Ovary (tissue), 9 donors: Measurements from ENCODE around the gene CCDC7. TPM values are rescaled to one million over a fixed set of nuclear protein-coding genes. Genes with fewer than 3 reads are reported as not detected.
A peak's percentile ranks its signal among the peaks of the same experiment; 100 is the strongest.

Experiments used
- DNase-seq, 5 donors: peaks; one replicate each; pipeline ENCODE4 v3.0.0-alpha.2; 2019 to 2020
- H3K27ac ChIP-seq, 2 donors: fragments of 200-600 bp; one replicate each; pipeline versions ENCODE4 v1.5.1 to v1.8.0; 2019 to 2022
- H3K27me3 ChIP-seq: fragments of 200-600 bp; one replicate; pipeline ENCODE4 v1.8.0; 2022
- H3K36me3 ChIP-seq: fragments of 200-600 bp; sonication (generic); one replicate; pipeline ENCODE4 v1.5.1; 2019
- H3K4me1 ChIP-seq: one replicate; pipeline ENCODE4 v1.8.1; 2013; ENCODE audit warnings: mild to moderate bottlenecking, moderate library complexity; ENCODE audit not compliant: insufficient read depth
- H3K4me3 ChIP-seq: fragments of 200-600 bp; sonication (generic); one replicate; pipeline ENCODE4 v1.5.1; 2017
- H3K9me3 ChIP-seq, 2 donors: fragments of 200-600 bp in 1 of 2; sonication (generic) in 1 of 2; one replicate each; pipeline versions ENCODE4 v1.5.1 to v1.8.1; 2013 to 2019; ENCODE audit warnings: mild to moderate bottlenecking in 1 of 2, moderate library complexity in 1 of 2
- EP300 ChIP-seq: sonication (generic); formaldehyde crosslinking; IDR thresholded peaks from one replicate; pipeline ENCODE4 v1.6.1; 2017; ENCODE audit warnings: antibody characterized with exemption
- POLR2A ChIP-seq: fragments of 450-650 bp; IDR thresholded peaks from one replicate; pipeline ENCODE4 v1.6.1; 2017; ENCODE audit warnings: antibody characterized with exemption, mild to moderate bottlenecking, moderate library complexity
- WGBS, 3 donors: extraction: QIAGEN DNeasy Blood & Tissue Kit in 1 of 3; methylation state at CpG; one replicate each; pipeline versions ENCODE4 v1.1.5 to v1.1.7; 2013 to 2017; 5-methylcytosine and 5-hydroxymethylcytosine counted together
- intact Hi-C, 4 donors: fragments of 100-400 bp; cut with DNase I; formaldehyde crosslinking; loops; one replicate each; pipeline versions ENCODE4 v1.11.0 to v1.15.1; 2022 to 2023
- polyA plus RNA-seq, 2 donors: library from polyadenylated mRNA; stranded (reverse); fragments of 200-250 nt in 1 of 2; fragments of 350-450 nt in 1 of 2; fragmentation: Illumina TruSeq in 1 of 2; extraction: RNeasy Lipid Tissue Mini Kit (QIAGEN cat#74804) in 1 of 2; gene quantifications; one replicate each; pipeline ENCODE4 v1.2.3, GENCODE V29; 2013 to 2014
- total RNA-seq, 7 donors: library from RNA; depleted of rRNA in 2 of 7; stranded (reverse); fragments of >200 nt in 2 of 7; fragmentation: NEBNext Ultra II Directional in 3 of 7; extraction: Animal tissue kit (Norgen Biotek cat#: 25700) in 3 of 7; gene quantifications; one replicate each; pipeline versions ENCODE4 v1.1.0 to v1.2.4, GENCODE V29; 2016 to 2023
- TF ChIP-seq, protein P1 (sequence below), 3 donors: fragments of 450-650 bp in 2 of 3; fragments of 200-600 bp in 1 of 3; IDR thresholded peaks; one replicate each; pipeline versions ENCODE4 v1.5.1 to v1.8.0; 2016 to 2022; ENCODE audit warnings: antibody characterized with exemption in 3 of 3, mild to moderate bottlenecking in 1 of 3
- donor health status: DM: no; HTN: no; CAD: no; lungs with moderate emphysema.
- donor health status: DM: no; HTN: no; CAD: no.
- donor health status: Bipolar disorder and iron deficiency.
- donor health status: DM: yes; HTN: yes; CAD: no.
- donor health status: DM: no; HTN: no; CAD: no.
- donor health status: DM: yes; HTN: yes; CAD: no.

The CCDC7 gene
- total and polyA plus RNA-seq, 9 donors, result 1.2 to 83.4 (median 47.2) TPM

DNA sequence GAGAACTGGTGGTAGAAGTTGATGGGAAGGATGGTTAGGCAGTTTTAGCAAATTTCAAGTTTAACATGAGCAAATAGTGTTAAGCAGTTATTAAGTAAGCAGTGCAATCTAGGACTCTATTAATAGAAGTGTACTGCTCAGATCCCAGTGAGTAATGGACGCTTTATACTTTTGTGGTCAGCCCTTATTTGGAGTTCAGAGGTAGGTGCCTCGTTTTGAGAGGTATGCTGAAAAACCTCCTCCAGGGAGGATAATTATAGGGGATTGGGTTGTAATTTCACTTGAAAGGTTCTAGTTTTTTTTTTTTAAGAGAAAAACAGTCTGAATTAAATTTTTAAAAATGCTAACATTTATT is 33.5 kb upstream of the CCDC7 start:
- Histone ChIP-seq H3K4me1 (no peaks in the 10 kb centered on the region), H3K27me3 (no peaks in the 10 kb centered on the region), H3K9me3 (no peaks in the 10 kb centered on the region), H3K27ac (no peak overlapping the region), H3K36me3 (no peaks in the 10 kb centered on the region), H3K4me3 (no peak overlapping the region)
- WGBS, 3 donors, result 13 to 38% (median 31%) methylated on average over 2 of the region's 2 CpGs
- TF ChIP-seq EP300 (no peak), POLR2A (no peak)
- TF ChIP-seq, protein P1, sequence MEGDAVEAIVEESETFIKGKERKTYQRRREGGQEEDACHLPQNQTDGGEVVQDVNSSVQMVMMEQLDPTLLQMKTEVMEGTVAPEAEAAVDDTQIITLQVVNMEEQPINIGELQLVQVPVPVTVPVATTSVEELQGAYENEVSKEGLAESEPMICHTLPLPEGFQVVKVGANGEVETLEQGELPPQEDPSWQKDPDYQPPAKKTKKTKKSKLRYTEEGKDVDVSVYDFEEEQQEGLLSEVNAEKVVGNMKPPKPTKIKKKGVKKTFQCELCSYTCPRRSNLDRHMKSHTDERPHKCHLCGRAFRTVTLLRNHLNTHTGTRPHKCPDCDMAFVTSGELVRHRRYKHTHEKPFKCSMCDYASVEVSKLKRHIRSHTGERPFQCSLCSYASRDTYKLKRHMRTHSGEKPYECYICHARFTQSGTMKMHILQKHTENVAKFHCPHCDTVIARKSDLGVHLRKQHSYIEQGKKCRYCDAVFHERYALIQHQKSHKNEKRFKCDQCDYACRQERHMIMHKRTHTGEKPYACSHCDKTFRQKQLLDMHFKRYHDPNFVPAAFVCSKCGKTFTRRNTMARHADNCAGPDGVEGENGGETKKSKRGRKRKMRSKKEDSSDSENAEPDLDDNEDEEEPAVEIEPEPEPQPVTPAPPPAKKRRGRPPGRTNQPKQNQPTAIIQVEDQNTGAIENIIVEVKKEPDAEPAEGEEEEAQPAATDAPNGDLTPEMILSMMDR (IDR thresholded peaks at IDR 0.05), result no peak
- intact Hi-C loops, result no loop called here
- DNase-seq, result no peak

DNA sequence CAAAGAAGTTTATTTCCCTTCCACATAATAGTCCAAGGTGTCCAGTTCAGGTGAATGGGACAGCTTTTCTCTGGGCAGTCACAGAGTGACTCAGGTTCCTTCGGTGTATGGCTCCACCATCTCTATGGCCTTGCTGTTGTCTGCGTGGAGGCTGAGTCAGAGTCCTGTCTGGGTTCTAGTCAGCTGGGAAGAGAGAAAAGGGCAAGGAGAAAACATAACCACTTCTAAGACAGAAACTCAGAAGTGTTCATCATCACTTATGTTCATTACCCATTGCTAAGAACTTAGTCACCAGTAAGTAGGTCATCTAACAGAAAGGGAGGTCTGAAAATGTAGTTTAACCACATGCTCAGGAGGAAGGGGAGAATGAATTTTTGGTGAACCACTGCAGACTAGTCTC is 32.4 kb upstream of the CCDC7 start:
- H3K36me3 ChIP-seq, result no peaks in the 10 kb centered on the region
- intact Hi-C loops, result no loop called here
- H3K27me3 ChIP-seq, result no peaks in the 10 kb centered on the region
- 40 to 72% (median 43%) methylated on average over 2 of the region's 2 CpGs for WGBS, 3 donors
- H3K4me3 ChIP-seq, result no peak overlapping the region
- TF ChIP-seq, protein P1 (IDR thresholded peaks at IDR 0.05), result no peak
- TF ChIP-seq EP300, result no peak
- no peak for TF ChIP-seq POLR2A
- H3K9me3 ChIP-seq, result no peaks in the 10 kb centered on the region
- no peak for DNase-seq
- peaks cover under 1% of the 10 kb centered on the region for H3K4me1 ChIP-seq
- H3K27ac ChIP-seq, result no peak overlapping the region

DNA sequence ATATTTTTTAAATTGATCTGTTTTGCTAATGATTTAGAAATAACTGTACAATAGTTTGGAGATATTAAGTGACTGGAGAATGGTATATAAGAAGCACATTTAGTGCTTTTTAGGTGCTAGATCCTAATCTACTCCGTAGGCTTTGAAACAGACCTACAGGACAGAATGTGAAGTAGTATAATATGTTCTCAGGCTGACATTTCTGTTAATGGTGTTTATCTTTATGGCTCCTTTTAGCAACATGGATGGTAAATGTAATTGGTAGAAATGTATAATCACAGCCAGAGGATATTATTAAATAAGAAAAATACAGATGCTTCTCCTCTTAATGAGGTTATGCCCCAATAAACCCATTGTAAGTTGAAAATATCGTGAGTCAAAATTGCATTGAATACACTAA is 30.6 kb upstream of the CCDC7 start:
- intact Hi-C loops, result no loop called here
- no peak for DNase-seq
- 94 to 98% (median 96%) methylated on average over 2 of the region's 2 CpGs for WGBS, 3 donors
- Histone ChIP-seq H3K4me1 (peaks cover 2% of the 10 kb centered on the region), H3K27me3 (no peaks in the 10 kb centered on the region), H3K9me3 (no peaks in the 10 kb centered on the region), H3K27ac (no peak overlapping the region), H3K36me3 (no peaks in the 10 kb centered on the region), H3K4me3 (no peak overlapping the region)
- TF ChIP-seq POLR2A (no peak), EP300 (no peak)
- TF ChIP-seq, protein P1 (IDR thresholded peaks at IDR 0.05), result no peak

DNA sequence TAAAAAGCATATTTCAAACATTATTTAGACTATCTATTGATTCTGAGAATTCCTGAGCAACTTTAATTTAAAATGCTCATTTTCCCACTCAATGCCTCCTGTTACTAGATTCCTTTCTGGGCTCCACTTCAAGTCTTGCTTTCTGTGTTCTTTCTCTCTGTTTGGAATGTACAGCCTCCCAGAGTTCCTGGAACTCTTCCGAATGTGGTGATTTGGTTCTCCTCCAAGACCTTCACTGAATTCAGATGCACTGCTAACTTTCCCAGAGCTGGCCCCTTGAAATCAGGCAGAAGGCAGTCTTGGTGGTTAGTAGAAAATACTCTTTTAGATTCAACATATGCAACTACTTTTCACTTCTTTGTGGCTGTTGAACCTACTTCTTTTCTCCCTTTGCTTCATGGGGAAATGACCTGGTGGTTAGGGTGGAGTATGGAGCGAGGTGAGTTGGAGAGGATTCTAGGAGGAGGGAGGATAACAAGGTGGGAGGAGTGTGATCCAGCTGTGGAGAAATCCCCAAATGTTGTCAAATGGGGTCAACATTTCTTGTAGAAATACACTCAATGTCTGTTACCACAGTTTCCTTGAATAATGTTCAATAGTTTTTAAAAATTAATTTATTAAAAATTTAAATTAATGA is 27.9 kb upstream of the CCDC7 start:
- H3K27me3 ChIP-seq, result no peaks in the 10 kb centered on the region
- peaks cover 2% of the 10 kb centered on the region for H3K4me1 ChIP-seq
- DNase-seq, result peak; percentile 43 to 81 (median 68)
- peak overlapping the region in 1 of 2 donors; percentile 66 for H3K27ac ChIP-seq
- no peak overlapping the region for H3K4me3 ChIP-seq
- no peak for TF ChIP-seq EP300
- TF ChIP-seq, protein P1 (IDR thresholded peaks at IDR 0.05), result no peak
- TF ChIP-seq POLR2A, result no peak
- intact Hi-C loops, result no loop called here
- H3K9me3 ChIP-seq, result no peaks in the 10 kb centered on the region
- H3K36me3 ChIP-seq, result no peaks in the 10 kb centered on the region
- 2 to 9% (median 6%) methylated on average over 2 of the region's 2 CpGs for WGBS, 3 donors
